ENCODE results near the gene ZNF792.
"Not testable (repeated sequence)": the region's sequence is repeated elsewhere in the genome, so short reads cannot be mapped to it uniquely, and the experiment has no call there.

The ZNF792 gene

DNA sequence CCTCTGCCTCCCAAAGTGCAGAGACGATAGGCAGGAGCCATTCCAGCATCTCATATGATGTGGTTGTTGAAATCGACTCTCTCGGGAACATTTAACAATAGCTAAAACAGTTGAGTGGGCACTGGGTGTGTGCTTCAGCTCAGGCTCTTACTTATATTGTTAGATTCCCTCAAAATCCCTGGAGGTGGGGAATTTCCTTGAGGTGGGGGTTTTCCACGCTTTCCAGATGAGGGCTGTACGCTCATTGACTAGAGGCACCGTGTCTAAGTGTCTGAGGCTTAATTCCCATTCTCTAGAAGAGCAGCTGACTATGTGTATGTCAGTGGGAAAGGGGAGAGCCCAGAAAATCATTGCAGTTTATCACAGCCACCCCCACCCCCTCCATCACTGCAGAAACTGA lies 25.3 kb upstream of the ZNF792 start:
- H3K36me3 Mint-ChIP-seq: no peaks in the 10 kb centered on the region
- no peaks in the 10 kb centered on the region for H3K27me3 Mint-ChIP-seq

GRCh38 chr19:34988119-34988518 lies 24.1 kb upstream of the ZNF792 start:
- peaks cover 16% of the 10 kb centered on the region for H3K4me1 Mint-ChIP-seq
- no peaks in the 10 kb centered on the region for H3K27me3 Mint-ChIP-seq
- H3K36me3 Mint-ChIP-seq: no peaks in the 10 kb centered on the region
- no peaks in the 10 kb centered on the region for H3K9me3 Mint-ChIP-seq
- no peak overlapping the region for H3K4me3 Mint-ChIP-seq
- no peak overlapping the region for H3K27ac Mint-ChIP-seq

More for the DNA sequence above, 25.3 kb upstream of the ZNF792 start:
- no peaks in the 10 kb centered on the region for H3K9me3 Mint-ChIP-seq
- no peak overlapping the region for H3K4me3 Mint-ChIP-seq
- H3K4me1 Mint-ChIP-seq: peaks cover 16% of the 10 kb centered on the region
- H3K27ac Mint-ChIP-seq: no peak overlapping the region

- Mint-ChIP-seq H3K27ac (peak overlapping the region; percentile 89), H3K27me3 (no peaks in the 10 kb centered on the region), H3K4me3 (peak overlapping the region; percentile 41), H3K9me3 (no peaks in the 10 kb centered on the region), H3K36me3 (no peaks in the 10 kb centered on the region), H3K4me1 (peaks cover 13% of the 10 kb centered on the region)
Observed at GRCh38 chr19:34985249-34986022, 21.4 kb upstream of the ZNF792 start.

- Mint-ChIP-seq H3K4me1 (peaks cover 12% of the 10 kb centered on the region), H3K4me3 (no peak overlapping the region), H3K9me3 (no peaks in the 10 kb centered on the region), H3K27me3 (no peaks in the 10 kb centered on the region), H3K36me3 (no peaks in the 10 kb centered on the region), H3K27ac (no peak overlapping the region)
Observed at GRCh38 chr19:34984287-34984686, 20.3 kb upstream of the ZNF792 start.

- no peaks in the 10 kb centered on the region for H3K36me3 Mint-ChIP-seq
- no peak overlapping the region for H3K27ac Mint-ChIP-seq
- H3K9me3 Mint-ChIP-seq: no peaks in the 10 kb centered on the region
- H3K4me1 Mint-ChIP-seq: peaks cover 12% of the 10 kb centered on the region
- H3K4me3 Mint-ChIP-seq: no peak overlapping the region
- no peaks in the 10 kb centered on the region for H3K27me3 Mint-ChIP-seq
Observed at GRCh38 chr19:34983786-34984185, 19.8 kb upstream of the ZNF792 start.

DNA sequence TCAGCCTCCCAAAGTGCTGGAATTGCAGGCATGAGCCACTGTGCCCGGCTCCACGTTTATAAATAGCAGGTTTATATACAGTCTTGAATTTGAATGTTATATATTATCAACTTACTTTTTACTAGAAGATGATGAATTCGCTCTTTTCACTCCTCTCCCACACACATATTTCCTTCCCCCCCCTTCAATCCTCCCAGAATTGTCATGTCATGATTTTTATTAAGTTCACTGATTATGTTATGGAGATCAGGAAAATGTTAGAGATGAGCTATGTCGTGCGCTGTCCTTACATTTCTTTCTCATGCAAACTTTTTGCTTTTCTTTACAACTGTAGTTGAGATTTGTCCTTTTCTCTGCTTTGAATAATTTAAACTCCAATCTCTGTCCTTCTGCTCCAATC lies 18.2 kb upstream of the ZNF792 start:
- no peaks in the 10 kb centered on the region for H3K36me3 Mint-ChIP-seq
- no peak overlapping the region for H3K27ac Mint-ChIP-seq
- H3K27me3 Mint-ChIP-seq: no peaks in the 10 kb centered on the region
- H3K4me1 Mint-ChIP-seq: peaks cover 12% of the 10 kb centered on the region
- H3K9me3 Mint-ChIP-seq: no peaks in the 10 kb centered on the region
- H3K4me3 Mint-ChIP-seq: no peak overlapping the region

GRCh38 chr19:34979819-34980640 lies 16.0 kb upstream of the ZNF792 start:
- Mint-ChIP-seq H3K4me3 (no peak overlapping the region), H3K4me1 (peaks cover 2% of the 10 kb centered on the region), H3K36me3 (no peaks in the 10 kb centered on the region), H3K9me3 (no peaks in the 10 kb centered on the region), H3K27me3 (no peaks in the 10 kb centered on the region), H3K27ac (no peak overlapping the region)

- Mint-ChIP-seq H3K36me3 (no peaks in the 10 kb centered on the region), H3K4me3 (no peak overlapping the region), H3K27ac (no peak overlapping the region), H3K4me1 (peaks cover 20% of the 10 kb centered on the region), H3K9me3 (no peaks in the 10 kb centered on the region), H3K27me3 (no peaks in the 10 kb centered on the region)
Observed at GRCh38 chr19:34976611-34977010, 12.6 kb upstream of the ZNF792 start.

- H3K36me3 Mint-ChIP-seq: no peaks in the 10 kb centered on the region
- H3K4me3 Mint-ChIP-seq: no peak overlapping the region
- H3K27me3 Mint-ChIP-seq: no peaks in the 10 kb centered on the region
- no peak overlapping the region for H3K27ac Mint-ChIP-seq
- H3K9me3 Mint-ChIP-seq: no peaks in the 10 kb centered on the region
- H3K4me1 Mint-ChIP-seq: peaks cover 20% of the 10 kb centered on the region
Observed at GRCh38 chr19:34975056-34975455, 11.0 kb upstream of the ZNF792 start.

DNA sequence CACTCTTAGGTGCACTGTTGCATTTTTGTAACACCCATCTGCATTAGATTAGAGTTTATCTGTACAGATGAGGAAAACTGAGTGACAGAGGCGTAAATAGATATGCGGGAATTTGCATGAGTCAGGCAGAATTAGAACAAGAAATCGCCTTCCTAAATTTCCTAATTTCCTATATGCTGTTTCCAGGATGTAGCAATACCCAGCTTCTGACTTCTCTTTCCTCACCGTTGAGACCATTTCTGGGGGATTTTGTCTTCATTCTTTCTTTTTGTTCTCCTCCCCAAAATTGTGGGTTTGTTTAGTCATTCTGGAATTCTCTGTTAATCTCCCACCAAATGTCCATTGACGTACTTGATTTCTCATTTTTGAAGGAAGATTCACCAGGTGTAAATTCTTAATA lies 10.6 kb upstream of the ZNF792 start:
- Mint-ChIP-seq H3K27me3 (no peaks in the 10 kb centered on the region), H3K9me3 (no peaks in the 10 kb centered on the region), H3K27ac (no peak overlapping the region), H3K36me3 (no peaks in the 10 kb centered on the region), H3K4me3 (no peak overlapping the region), H3K4me1 (peaks cover 20% of the 10 kb centered on the region)

GRCh38 chr19:34972163-34972705 lies 8.2 kb upstream of the ZNF792 start:
- H3K36me3 Mint-ChIP-seq: peaks cover 4% of the 10 kb centered on the region
- H3K4me3 Mint-ChIP-seq: no peak overlapping the region
- H3K27ac Mint-ChIP-seq: peak overlapping the region; percentile 59
- H3K4me1 Mint-ChIP-seq: peaks cover 20% of the 10 kb centered on the region
- no peaks in the 10 kb centered on the region for H3K27me3 Mint-ChIP-seq
- H3K9me3 Mint-ChIP-seq: peaks cover 7% of the 10 kb centered on the region

DNA sequence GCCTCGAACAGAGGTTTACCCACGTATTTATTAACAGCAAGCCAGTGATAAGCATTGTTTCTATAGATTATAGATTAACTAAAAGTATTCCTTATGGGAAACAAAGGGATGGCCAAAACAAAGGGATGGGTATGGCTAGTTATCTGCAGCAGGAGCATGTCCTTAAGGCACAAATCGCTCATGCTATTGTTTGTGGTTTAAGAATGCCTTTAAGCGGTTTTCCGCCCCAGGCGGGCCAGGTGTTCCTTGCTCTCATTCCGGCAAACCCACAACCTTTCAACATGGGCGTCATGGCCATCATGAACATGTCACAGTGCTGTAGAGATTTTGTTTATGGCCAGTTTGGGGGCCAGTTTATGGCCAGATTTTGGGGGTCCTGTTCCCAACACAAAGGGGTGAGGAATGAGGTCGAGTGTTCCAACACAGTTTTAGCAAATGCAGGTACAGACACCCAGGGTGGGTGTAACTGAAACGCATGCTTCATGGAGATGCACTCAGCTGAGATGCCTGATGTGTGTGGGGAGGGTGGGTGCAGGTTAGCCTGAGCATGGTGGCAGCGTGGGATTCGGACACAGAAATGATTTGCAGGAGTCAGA lies 6.3 kb upstream of the ZNF792 start:
- H3K4me1 Mint-ChIP-seq: peaks cover 20% of the 10 kb centered on the region
- H3K36me3 Mint-ChIP-seq, H3K4me3 Mint-ChIP-seq, H3K9me3 Mint-ChIP-seq, H3K27me3 Mint-ChIP-seq, H3K27ac Mint-ChIP-seq: not testable (repeated sequence)

DNA sequence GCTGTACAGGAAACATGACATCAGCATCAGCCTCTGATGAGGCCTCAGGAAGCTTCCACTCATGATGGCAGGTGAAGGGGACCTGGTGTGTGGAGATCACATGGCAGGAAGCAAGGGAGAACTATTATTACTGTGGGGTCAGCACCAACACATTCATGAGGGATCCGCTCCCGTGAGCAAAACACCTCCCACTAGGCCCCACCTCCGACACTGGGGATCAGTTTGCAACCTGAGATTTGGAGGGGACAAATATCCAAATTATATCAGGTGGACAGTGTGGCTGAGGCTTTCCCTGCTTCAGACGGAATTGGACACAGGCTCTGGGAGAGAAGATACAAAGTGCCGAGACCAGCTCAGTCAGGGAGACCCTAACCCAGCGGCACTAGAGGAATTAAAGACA lies 5.7 kb upstream of the ZNF792 start:
- Mint-ChIP-seq H3K27me3 (no peaks in the 10 kb centered on the region), H3K36me3 (peaks cover 4% of the 10 kb centered on the region), H3K9me3 (peaks cover 7% of the 10 kb centered on the region), H3K4me1 (peaks cover 16% of the 10 kb centered on the region), H3K27ac (peak overlapping the region; percentile 51), H3K4me3 (no peak overlapping the region)

- Mint-ChIP-seq H3K27me3 (no peaks in the 10 kb centered on the region), H3K4me3 (no peak overlapping the region), H3K9me3 (peaks cover 7% of the 10 kb centered on the region), H3K36me3 (peaks cover 9% of the 10 kb centered on the region), H3K4me1 (peaks cover 9% of the 10 kb centered on the region), H3K27ac (no peak overlapping the region)
Observed at GRCh38 chr19:34967551-34967950, 3.5 kb upstream of the ZNF792 start.

- H3K9me3 Mint-ChIP-seq: not testable (repeated sequence)
Observed at GRCh38 chr19:34965505-34965904, 1.5 kb upstream of the ZNF792 start.

GRCh38 chr19:34964598-34964997 lies 569 bp upstream of the ZNF792 start:
- Mint-ChIP-seq H3K4me1 (peaks cover 30% of the 10 kb centered on the region), H3K27me3 (no peaks in the 10 kb centered on the region), H3K9me3 (peaks cover 13% of the 10 kb centered on the region), H3K27ac (no peak overlapping the region), H3K36me3 (peaks cover 31% of the 10 kb centered on the region), H3K4me3 (peak overlapping the region; percentile 73)

More at GRCh38 chr19:34965505-34965904, 1.5 kb upstream of the ZNF792 start:
- not testable (repeated sequence) for H3K27me3 Mint-ChIP-seq, H3K27ac Mint-ChIP-seq
- Mint-ChIP-seq H3K4me3 (peak overlapping the region; percentile 59), H3K36me3 (peaks cover 22% of the 10 kb centered on the region), H3K4me1 (peaks cover 23% of the 10 kb centered on the region)
